NB4 (cell line): ENCODE data around the gene CCR8.

Source experiments
- CTCF ChIP-seq: IDR thresholded peaks from one replicate; pipeline ENCODE4 v1.5.1; 2012; ENCODE audit warnings: low read depth, low read length
- MAX ChIP-seq: IDR thresholded peaks from 2 replicates; pipeline ENCODE4 v1.6.1; 2011; ENCODE audit warnings: low read depth, low read length
- MYC ChIP-seq: IDR thresholded peaks from 2 replicates; pipeline ENCODE4 v1.6.1; 2011; ENCODE audit warnings: low read depth, low read length
- POLR2A ChIP-seq: IDR thresholded peaks from 2 replicates; pipeline ENCODE4 v1.6.1; 2011; ENCODE audit warnings: mild to moderate bottlenecking; ENCODE audit not compliant: insufficient read length; ENCODE audit errors: extremely low read depth

- TF ChIP-seq CTCF: no peak
- no peak for TF ChIP-seq MYC
- TF ChIP-seq POLR2A: no peak
- no peak for TF ChIP-seq MAX
Measured at GRCh38 chr3:39362812-39363211, 33.3 kb downstream of the CCR8 start.
